ENCODE data around the gene PHACTR3. TPM values are rescaled to one million over a fixed set of nuclear protein-coding genes. Genes with fewer than 3 reads are reported as not detected.

PHACTR3 gene
- total RNA-seq, 1 donor from 2014 or later, result not detected

DNA sequence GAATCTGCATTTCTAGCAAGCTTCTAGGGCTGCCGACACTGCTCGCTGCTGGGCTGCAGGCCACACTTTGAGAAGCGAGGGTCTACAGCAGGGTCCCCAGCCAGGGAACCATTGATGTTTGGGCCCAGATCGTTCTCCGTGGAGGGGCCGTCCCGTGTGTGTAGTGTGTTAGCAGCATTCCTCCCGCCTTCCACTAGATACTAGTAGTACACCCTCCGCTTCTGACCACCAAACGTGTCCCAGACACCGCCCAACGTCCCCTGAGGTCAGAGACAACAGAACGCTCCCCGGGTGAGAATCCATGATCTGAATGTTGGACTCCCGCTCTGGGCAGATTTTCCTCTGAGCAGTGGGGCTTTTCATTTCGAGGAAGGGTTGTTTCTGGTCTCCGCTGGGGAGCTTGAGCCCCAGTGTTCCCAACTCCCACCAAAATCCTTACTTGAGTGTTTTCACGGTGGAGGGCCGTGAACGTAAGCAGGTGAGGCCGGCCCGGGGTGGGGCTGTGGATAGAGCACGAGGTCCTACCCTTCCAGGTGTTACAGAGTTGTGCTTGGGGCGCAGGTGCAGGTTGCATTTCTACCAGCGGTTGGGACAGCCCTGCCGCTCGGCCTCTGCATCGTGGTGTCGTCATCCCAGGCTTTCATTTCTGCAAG lies 204.5 kb downstream of the PHACTR3 start:
- H3K27ac Mint-ChIP-seq (ENCODE audit: unreplicated experiment), result no peak overlapping the region
- DNase-seq (ENCODE audit: low spot score), result peak; percentile 58
- H3K27me3 Mint-ChIP-seq (ENCODE audit: low read depth), result peaks cover 7% of the 10 kb centered on the region
- no peaks in the 10 kb centered on the region for H3K9me3 Mint-ChIP-seq (ENCODE audit: low read depth)
- H3K36me3 Mint-ChIP-seq (ENCODE audit: low read depth), result no peaks in the 10 kb centered on the region
- peaks cover 3% of the 10 kb centered on the region for H3K4me1 Mint-ChIP-seq (ENCODE audit: low read depth)
- TF ChIP-seq, protein P1, sequence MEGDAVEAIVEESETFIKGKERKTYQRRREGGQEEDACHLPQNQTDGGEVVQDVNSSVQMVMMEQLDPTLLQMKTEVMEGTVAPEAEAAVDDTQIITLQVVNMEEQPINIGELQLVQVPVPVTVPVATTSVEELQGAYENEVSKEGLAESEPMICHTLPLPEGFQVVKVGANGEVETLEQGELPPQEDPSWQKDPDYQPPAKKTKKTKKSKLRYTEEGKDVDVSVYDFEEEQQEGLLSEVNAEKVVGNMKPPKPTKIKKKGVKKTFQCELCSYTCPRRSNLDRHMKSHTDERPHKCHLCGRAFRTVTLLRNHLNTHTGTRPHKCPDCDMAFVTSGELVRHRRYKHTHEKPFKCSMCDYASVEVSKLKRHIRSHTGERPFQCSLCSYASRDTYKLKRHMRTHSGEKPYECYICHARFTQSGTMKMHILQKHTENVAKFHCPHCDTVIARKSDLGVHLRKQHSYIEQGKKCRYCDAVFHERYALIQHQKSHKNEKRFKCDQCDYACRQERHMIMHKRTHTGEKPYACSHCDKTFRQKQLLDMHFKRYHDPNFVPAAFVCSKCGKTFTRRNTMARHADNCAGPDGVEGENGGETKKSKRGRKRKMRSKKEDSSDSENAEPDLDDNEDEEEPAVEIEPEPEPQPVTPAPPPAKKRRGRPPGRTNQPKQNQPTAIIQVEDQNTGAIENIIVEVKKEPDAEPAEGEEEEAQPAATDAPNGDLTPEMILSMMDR (IDR thresholded peaks at IDR 0.05), result no peak
- no peak overlapping the region for H3K4me3 Mint-ChIP-seq (ENCODE audit: unreplicated experiment)

DNA sequence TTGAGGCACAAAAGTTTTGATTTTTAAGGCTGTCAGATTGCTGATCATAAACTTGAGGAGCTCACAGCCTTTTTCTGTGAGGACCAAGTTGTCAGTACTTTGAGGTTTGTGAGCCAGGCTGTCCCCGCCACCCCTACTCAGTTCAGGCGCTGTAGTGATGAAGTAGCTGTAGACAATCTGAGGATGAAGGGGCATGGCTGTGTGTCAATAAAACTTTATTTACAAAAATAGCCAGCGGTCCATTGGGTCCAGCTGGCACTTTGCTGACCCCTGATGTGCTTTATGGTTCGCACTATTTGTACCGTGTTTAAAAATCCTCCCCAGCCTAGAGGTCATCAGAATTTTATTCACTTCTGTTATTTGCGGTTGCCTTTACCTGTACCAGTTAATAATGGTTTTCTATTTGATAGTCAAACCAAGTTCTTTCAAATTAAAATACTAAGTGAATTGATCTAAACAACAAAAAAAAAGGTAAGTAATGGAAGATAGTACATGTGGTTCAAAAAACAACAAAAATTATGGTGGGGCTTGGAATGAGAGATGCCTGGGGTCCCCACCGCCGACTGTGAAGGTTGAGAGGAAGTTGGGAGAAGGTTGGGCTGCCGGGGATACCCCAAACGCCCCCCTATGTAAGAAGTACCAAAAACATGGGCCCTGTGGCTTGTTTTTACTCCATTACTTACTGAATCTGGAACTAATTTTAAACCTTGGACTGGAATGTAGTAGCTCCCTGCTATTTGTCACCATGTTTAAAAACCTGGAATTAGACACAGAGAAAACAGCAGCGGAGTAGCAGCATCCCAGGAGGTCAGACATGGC lies 205.5 kb downstream of the PHACTR3 start:
- H3K4me3 Mint-ChIP-seq (ENCODE audit: unreplicated experiment), result no peak overlapping the region
- H3K36me3 Mint-ChIP-seq (ENCODE audit: low read depth), result no peaks in the 10 kb centered on the region
- TF ChIP-seq, protein P1 (IDR thresholded peaks at IDR 0.05), result no peak
- H3K4me1 Mint-ChIP-seq (ENCODE audit: low read depth), result peaks cover 3% of the 10 kb centered on the region
- no peak overlapping the region for H3K27ac Mint-ChIP-seq (ENCODE audit: unreplicated experiment)
- peaks cover 17% of the 10 kb centered on the region for H3K27me3 Mint-ChIP-seq (ENCODE audit: low read depth)
- no peak for DNase-seq (ENCODE audit: low spot score)
- no peaks in the 10 kb centered on the region for H3K9me3 Mint-ChIP-seq (ENCODE audit: low read depth)

DNA sequence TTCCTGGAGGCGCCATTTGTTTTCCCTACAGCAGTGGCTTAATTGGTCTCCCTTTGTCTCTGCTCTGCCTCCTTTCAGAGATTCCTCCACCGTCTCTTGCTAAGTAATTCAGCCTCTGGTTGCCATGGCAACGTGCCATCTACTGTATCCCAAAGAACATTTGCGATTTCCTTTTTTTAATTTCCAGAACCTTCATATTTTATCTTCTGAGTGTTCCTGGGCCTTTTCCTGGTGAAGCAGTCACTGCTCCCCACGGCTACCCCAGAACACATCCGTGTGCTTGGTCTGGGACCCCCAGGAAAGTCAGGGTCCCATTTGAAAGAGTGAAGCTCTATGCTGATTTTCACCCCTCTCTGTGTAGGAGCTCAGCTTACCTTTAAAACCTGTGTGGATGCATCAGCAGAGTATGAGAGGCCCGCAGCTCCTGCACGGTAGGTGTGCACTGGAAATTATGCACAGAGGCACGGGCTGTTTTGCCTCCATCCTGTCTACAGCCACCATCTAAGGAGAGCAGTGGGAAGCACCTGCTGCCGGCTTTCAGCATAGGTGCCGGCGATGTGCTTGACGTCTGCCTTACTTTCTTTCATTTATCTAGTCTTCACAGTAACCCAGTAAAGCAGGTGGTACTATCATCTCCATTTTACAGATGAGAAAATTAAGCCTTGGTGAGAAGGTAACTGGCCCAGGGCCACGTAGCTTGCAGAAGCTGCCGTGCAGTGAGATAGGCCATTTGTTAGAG lies 206.3 kb downstream of the PHACTR3 start:
- Mint-ChIP-seq H3K36me3 (ENCODE audit: low read depth) (no peaks in the 10 kb centered on the region), H3K27ac (ENCODE audit: unreplicated experiment) (no peak overlapping the region), H3K9me3 (ENCODE audit: low read depth) (no peaks in the 10 kb centered on the region), H3K4me3 (ENCODE audit: unreplicated experiment) (no peak overlapping the region), H3K4me1 (ENCODE audit: low read depth) (no peaks in the 10 kb centered on the region), H3K27me3 (ENCODE audit: low read depth) (peaks cover 17% of the 10 kb centered on the region)
- no peak for DNase-seq (ENCODE audit: low spot score)
- TF ChIP-seq, protein P1 (IDR thresholded peaks at IDR 0.05), result no peak

DNA sequence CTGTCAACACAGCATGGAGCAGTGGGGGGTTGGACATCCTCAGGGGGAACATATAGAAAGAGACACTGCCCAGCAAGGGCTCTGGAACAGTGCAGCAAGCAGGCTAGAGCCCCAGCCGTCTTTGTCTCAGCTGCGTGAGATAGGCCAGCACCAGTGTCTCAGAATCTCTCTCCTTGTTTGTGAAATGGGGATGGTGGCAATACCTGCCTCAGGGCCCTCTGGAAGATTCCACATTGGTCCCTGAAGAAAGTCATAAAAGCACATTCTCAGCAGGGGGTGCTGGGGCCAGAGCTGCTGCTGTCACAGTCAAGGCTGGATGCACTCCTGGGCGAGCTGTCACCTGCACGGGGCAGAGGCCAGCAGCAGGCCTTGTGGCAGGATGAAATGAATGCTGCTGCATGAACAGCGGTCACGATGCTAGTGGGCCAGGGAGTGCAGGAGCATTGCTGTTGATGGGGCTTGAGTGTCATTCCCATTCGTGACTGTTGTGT lies 207.4 kb downstream of the PHACTR3 start:
- DNase-seq (ENCODE audit: low spot score), result peak; percentile 35
- Mint-ChIP-seq H3K27me3 (ENCODE audit: low read depth) (peaks cover 19% of the 10 kb centered on the region), H3K36me3 (ENCODE audit: low read depth) (no peaks in the 10 kb centered on the region), H3K4me3 (ENCODE audit: unreplicated experiment) (no peak overlapping the region), H3K9me3 (ENCODE audit: low read depth) (no peaks in the 10 kb centered on the region), H3K4me1 (ENCODE audit: low read depth) (no peaks in the 10 kb centered on the region), H3K27ac (ENCODE audit: unreplicated experiment) (no peak overlapping the region)
- TF ChIP-seq, protein P1 (IDR thresholded peaks at IDR 0.05), result no peak
